Karpas-422 (cell line): ENCODE measurements around the gene CADPS. TPM values are rescaled to one million over a fixed set of nuclear protein-coding genes. Genes with fewer than 3 reads are reported as not detected.

Experiments
- DNase-seq: peaks from one replicate; pipeline ENCODE4 v3.0.0-alpha.2; 2015
- H2AFZ ChIP-seq: fragments of 200-600 bp; sonication (generic); 2 replicates; pipeline ENCODE4 v1.6.1; 2014; ENCODE audit warnings: antibody characterized with exemption, low read length, mixed read lengths
- H3K27ac ChIP-seq: fragments of 200-600 bp; sonication (generic); 2 replicates; pipeline ENCODE4 v1.5.1; 2014; ENCODE audit warnings: mild to moderate bottlenecking, low read length, moderate library complexity
- H3K27me3 ChIP-seq: fragments of 200-600 bp; sonication (generic); 2 replicates; pipeline ENCODE4 v1.6.1; 2014; ENCODE audit warnings: low read length, mixed read lengths
- H3K36me3 ChIP-seq: fragments of 200-600 bp; sonication (generic); 2 replicates; pipeline ENCODE4 v1.6.1; 2014; ENCODE audit warnings: low read length, mixed read lengths; ENCODE audit not compliant: insufficient read depth
- H3K4me1 ChIP-seq: fragments of 200-600 bp; sonication (generic); 2 replicates; pipeline ENCODE4 v1.6.1; 2014; ENCODE audit warnings: mild to moderate bottlenecking, low read length, mixed read lengths
- H3K4me2 ChIP-seq: fragments of 200-600 bp; sonication (generic); 2 replicates; pipeline ENCODE4 v1.6.1; 2014; ENCODE audit warnings: low read length, low read depth, mild to moderate bottlenecking; ENCODE audit not compliant: poor library complexity, severe bottlenecking
- H3K4me3 ChIP-seq: fragments of 200-600 bp; sonication (generic); 2 replicates; pipeline ENCODE4 v1.5.1; 2014; ENCODE audit warnings: mild to moderate bottlenecking, antibody characterized with exemption, low read length, mixed read lengths
- H3K79me2 ChIP-seq: fragments of 200-600 bp; sonication (generic); 2 replicates; pipeline ENCODE4 v1.6.1; 2014; ENCODE audit warnings: mild to moderate bottlenecking, low read length, mixed read lengths
- H3K9ac ChIP-seq: fragments of 200-600 bp; sonication (generic); 2 replicates; pipeline ENCODE4 v1.6.0; 2014; ENCODE audit warnings: low read length
- H3K9me2 ChIP-seq: fragments of 200-600 bp; sonication (generic), shearing (Covaris generic); replicated peaks from 2 replicates; pipeline ENCODE4 v1.6.0; 2014; ENCODE audit warnings: mild to moderate bottlenecking, low read length, moderate library complexity; ENCODE audit not compliant: insufficient read depth
- H3K9me3 ChIP-seq: fragments of 300-700, 200-600 bp; sonication (generic); 2 replicates; pipeline ENCODE4 v1.6.1; 2014; ENCODE audit warnings: low read length, mixed read lengths
- H4K20me1 ChIP-seq: fragments of 200-600 bp; sonication (generic); 2 replicates; pipeline ENCODE4 v1.6.1; 2014; ENCODE audit warnings: mild to moderate bottlenecking, antibody characterized with exemption, low read length, low read depth; ENCODE audit not compliant: insufficient read depth
- total RNA-seq: library from RNA; depleted of rRNA; stranded (reverse); fragments of >200 nt; shearing (Covaris generic); gene quantifications from 2 replicates; pipeline ENCODE4 v1.2.3, GENCODE V29; 2014; ENCODE audit warnings: low replicate concordance

Gene CADPS
- total RNA-seq, 1 experiment from 2014 or later, result 1.9 TPM

DNA sequence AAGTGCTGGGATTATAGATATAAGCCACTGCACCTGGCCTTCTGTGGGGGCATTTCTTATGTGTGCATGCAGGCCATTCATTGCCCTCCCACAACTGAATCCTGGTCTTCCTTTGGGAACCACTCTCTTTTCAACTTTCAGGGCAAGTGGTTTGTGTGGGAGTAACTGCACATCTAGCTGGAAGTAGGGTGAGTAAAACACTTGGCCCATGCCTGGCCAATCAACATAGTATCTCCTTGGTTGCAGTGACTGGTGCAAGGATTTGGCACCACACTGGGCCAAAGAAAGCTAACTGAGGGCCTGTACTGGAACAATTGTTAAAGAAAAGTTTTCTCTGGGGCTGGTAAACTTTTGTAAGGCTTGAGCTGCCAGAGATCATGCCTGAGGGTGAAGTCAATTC, 312.6 kb downstream of the CADPS start:
- no peak overlapping the region for H3K9ac ChIP-seq
- H3K27ac ChIP-seq, result no peak overlapping the region
- H3K4me3 ChIP-seq, result no peak overlapping the region
- H4K20me1 ChIP-seq, result no peaks in the 10 kb centered on the region
- H2AFZ ChIP-seq, result no peak overlapping the region
- H3K4me2 ChIP-seq, result no peak overlapping the region
- H3K4me1 ChIP-seq, result no peaks in the 10 kb centered on the region
- no peak for DNase-seq
- H3K9me2 ChIP-seq, result no peaks in the 10 kb centered on the region
- H3K36me3 ChIP-seq, result no peaks in the 10 kb centered on the region
- no peaks in the 10 kb centered on the region for H3K27me3 ChIP-seq
- no peaks in the 10 kb centered on the region for H3K9me3 ChIP-seq
- H3K79me2 ChIP-seq, result no peaks in the 10 kb centered on the region

DNA sequence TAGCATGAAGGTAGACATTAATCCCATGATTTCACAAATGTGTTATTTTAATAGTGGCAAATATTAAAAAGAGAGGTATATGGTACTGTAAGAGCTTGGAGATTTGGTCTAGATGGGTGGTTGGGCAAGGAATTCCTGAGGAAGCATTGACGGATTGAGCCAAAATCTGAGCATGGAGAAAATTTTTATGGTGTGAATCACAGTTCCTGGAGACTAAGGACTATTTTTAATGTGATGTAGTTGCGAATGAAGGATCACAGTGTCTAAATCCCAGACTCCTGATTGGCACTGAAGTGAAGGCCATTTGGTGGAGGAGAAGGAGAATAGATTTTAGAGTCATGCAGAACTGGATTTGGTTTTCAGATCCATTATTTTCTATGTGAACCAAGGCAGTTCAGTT, 313.2 kb downstream of the CADPS start:
- Histone ChIP-seq H3K4me2 (no peak overlapping the region), H3K9me3 (no peaks in the 10 kb centered on the region), H3K9ac (no peak overlapping the region), H4K20me1 (no peaks in the 10 kb centered on the region), H3K4me1 (no peaks in the 10 kb centered on the region), H3K27ac (no peak overlapping the region), H3K27me3 (no peaks in the 10 kb centered on the region), H2AFZ (no peak overlapping the region), H3K36me3 (no peaks in the 10 kb centered on the region), H3K79me2 (no peaks in the 10 kb centered on the region), H3K4me3 (no peak overlapping the region), H3K9me2 (no peaks in the 10 kb centered on the region)
- no peak for DNase-seq

DNA sequence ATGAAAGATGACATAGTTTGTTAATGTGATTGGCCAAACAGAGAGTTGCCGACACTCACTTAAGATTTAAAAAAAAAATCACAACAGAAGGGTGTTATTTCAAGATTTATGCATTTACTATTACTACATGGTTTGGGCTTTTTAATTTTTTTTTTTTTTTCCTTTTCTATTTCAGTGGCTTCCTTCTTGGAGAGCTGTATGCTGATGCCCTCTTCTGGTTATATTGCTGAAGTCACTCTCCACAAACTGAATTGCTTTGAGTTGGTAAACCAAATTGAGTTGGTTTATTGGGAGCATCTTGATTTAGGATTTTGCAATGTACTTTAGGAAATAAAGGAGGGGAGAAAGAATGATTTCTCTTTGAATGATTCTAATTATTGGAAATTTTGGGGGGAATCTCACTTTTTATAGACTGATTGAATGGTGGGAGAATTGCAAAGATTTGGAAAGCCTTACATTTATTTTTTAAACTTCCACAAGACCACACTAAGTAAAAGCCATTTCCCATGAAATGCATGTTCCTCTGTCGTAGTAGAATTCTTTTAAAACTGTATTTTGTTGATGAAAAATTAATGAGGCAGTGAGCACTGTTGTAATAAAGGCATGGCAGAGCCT, 315.3 kb downstream of the CADPS start:
- H3K4me3 ChIP-seq, result no peak overlapping the region
- H3K4me1 ChIP-seq, result no peaks in the 10 kb centered on the region
- DNase-seq, result peak; percentile 60
- H3K79me2 ChIP-seq, result no peaks in the 10 kb centered on the region
- H3K9me2 ChIP-seq, result no peaks in the 10 kb centered on the region
- H3K9ac ChIP-seq, result no peak overlapping the region
- H4K20me1 ChIP-seq, result no peaks in the 10 kb centered on the region
- H2AFZ ChIP-seq, result no peak overlapping the region
- no peak overlapping the region for H3K4me2 ChIP-seq
- H3K36me3 ChIP-seq, result no peaks in the 10 kb centered on the region
- H3K27me3 ChIP-seq, result no peaks in the 10 kb centered on the region
- H3K27ac ChIP-seq, result no peak overlapping the region
- no peaks in the 10 kb centered on the region for H3K9me3 ChIP-seq

DNA sequence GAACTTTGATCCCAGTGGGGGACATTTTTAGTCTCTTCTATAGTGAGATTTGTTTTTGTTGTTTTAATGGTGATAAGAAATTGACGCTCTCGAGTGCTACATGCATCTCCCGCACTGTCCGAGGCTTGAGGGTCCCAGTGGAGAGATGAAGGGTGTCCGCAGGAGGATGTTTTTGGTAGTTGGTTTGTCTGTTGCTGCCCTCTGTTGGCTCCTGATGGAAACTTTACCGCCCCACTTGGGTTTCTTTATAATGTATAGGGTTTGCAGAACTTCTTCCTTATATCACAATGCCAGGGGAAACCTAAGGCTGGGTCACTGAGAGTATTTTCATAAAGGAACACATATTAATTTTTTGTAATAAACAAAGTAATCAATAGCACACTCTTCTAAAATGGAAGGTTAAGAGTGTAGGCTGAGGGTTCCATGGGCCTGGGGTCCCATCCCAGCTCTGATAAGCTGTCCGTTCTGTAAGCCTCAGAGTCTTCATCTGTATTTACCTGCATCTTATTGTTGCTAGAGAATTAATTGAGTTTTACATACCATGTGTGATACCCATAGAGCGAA, 316.6 kb downstream of the CADPS start:
- Histone ChIP-seq H3K9me2 (no peaks in the 10 kb centered on the region), H3K27me3 (no peaks in the 10 kb centered on the region), H3K4me3 (no peak overlapping the region), H3K79me2 (no peaks in the 10 kb centered on the region), H4K20me1 (no peaks in the 10 kb centered on the region), H3K27ac (no peak overlapping the region), H3K9me3 (no peaks in the 10 kb centered on the region), H3K9ac (no peak overlapping the region), H3K4me2 (no peak overlapping the region), H3K36me3 (no peaks in the 10 kb centered on the region), H2AFZ (no peak overlapping the region), H3K4me1 (no peaks in the 10 kb centered on the region)
- peak; percentile 78 for DNase-seq

DNA sequence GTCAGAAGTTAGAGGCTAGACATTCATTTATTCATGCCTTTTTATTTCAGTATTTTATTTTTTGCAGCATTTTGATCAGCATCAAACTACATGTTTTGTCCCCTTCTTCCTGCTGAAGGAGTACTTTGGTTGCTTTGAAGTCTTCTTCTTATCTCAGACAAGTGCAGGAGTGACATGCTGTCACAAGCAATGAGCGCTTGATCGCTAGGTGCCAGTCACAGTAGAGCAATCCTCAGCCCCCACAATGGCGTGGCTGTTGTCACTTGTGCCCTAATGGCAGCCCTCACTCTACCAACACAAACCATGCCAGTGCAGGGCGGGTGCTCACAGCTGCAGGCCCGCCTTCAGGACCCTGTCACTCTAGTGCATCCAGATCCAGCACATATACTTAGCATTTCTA, 317.2 kb downstream of the CADPS start:
- no peaks in the 10 kb centered on the region for H3K4me1 ChIP-seq
- H3K79me2 ChIP-seq, result no peaks in the 10 kb centered on the region
- no peak overlapping the region for H3K4me2 ChIP-seq
- no peaks in the 10 kb centered on the region for H3K36me3 ChIP-seq
- no peak overlapping the region for H3K27ac ChIP-seq
- no peaks in the 10 kb centered on the region for H3K9me3 ChIP-seq
- H2AFZ ChIP-seq, result no peak overlapping the region
- H3K4me3 ChIP-seq, result no peak overlapping the region
- H4K20me1 ChIP-seq, result no peaks in the 10 kb centered on the region
- no peak overlapping the region for H3K9ac ChIP-seq
- no peak for DNase-seq
- no peaks in the 10 kb centered on the region for H3K27me3 ChIP-seq
- H3K9me2 ChIP-seq, result no peaks in the 10 kb centered on the region

DNA sequence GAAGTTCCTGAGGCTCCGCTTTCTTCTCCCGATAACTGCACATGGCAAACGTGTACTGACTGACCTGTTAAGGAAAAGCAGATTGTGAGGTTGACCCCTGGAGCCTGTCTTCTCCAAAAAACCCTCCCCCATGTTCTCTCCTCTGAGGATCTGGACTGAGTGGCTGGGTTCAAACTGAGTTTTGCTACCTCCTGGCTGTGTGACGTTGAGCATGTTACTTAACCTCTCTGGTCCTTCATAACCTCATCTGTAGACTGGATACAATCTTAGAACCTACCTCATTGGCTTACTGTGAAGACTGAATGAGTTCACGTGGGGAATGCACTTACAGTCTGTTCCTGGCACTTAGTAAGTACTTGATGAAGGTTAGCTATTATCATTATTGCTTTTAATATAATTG, 317.8 kb downstream of the CADPS start:
- H3K9me3 ChIP-seq, result no peaks in the 10 kb centered on the region
- no peak overlapping the region for H2AFZ ChIP-seq
- no peaks in the 10 kb centered on the region for H3K36me3 ChIP-seq
- no peak overlapping the region for H3K4me2 ChIP-seq
- DNase-seq, result no peak
- no peaks in the 10 kb centered on the region for H3K27me3 ChIP-seq
- H3K79me2 ChIP-seq, result no peaks in the 10 kb centered on the region
- H3K27ac ChIP-seq, result no peak overlapping the region
- H3K9ac ChIP-seq, result no peak overlapping the region
- H4K20me1 ChIP-seq, result no peaks in the 10 kb centered on the region
- no peak overlapping the region for H3K4me3 ChIP-seq
- H3K9me2 ChIP-seq, result no peaks in the 10 kb centered on the region
- H3K4me1 ChIP-seq, result no peaks in the 10 kb centered on the region

DNA sequence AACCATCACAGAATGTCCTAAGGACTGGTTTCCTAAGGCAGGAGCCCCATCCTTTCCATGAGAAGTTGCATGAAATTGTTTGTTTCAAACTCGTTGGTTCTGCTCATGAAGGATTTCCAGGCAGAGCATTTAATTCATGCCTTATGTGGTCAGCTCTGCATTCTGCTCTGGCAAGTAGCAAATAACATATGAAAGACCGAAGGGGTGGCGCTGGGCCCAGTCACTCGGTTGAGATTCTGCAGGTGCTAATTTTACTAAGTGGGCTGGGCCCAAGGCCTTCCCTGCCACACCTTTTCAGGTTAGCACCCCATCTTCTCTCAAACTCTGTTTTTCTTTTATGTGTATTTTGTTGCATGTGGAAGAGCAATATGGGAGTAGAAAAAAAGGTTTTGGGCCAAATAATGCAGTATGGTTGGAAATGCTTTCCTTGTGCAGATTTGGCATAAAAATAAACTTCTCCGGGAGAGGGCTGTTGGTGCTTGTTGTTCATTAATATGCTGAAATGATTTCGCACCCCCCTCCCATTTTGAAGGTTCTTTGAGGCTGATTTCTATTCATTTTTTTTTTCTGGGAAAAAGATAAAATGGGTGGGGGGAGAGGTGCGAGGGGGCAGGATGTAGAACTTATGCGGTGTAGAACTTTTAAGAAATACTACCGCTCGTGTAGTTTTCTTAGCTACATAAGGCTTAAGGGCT, 318.9 kb downstream of the CADPS start:
- Histone ChIP-seq H3K4me2 (no peak overlapping the region), H3K4me3 (no peak overlapping the region), H3K27ac (no peak overlapping the region), H3K9me3 (no peaks in the 10 kb centered on the region), H4K20me1 (no peaks in the 10 kb centered on the region), H2AFZ (no peak overlapping the region), H3K9me2 (no peaks in the 10 kb centered on the region), H3K36me3 (no peaks in the 10 kb centered on the region), H3K79me2 (no peaks in the 10 kb centered on the region), H3K27me3 (no peaks in the 10 kb centered on the region), H3K9ac (no peak overlapping the region), H3K4me1 (no peaks in the 10 kb centered on the region)
- no peak for DNase-seq

DNA sequence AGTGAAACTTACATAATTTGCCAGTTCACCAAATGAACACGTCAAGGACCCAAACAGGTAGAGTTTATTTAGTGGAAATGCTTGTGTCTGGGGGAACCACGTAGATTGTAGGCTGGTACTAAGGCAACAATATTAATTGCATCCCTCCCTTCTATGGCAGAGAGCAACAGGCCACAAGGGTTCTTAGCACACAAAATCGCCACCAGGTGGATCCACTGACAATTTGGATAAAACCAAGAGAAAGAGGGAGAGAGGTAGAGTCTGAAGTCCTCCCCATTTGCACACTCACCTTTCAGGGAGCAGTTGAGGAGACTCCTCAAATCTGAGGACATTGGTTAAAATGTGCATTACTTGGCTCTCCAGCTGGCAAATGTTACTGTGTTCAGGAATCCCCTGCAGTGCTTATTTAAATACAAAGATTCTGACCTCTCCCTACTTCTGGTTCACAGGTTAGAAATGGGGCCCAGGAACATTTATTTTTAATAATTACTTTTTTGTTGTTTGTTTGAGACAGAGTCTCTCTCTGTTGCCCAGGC, 320.9 kb downstream of the CADPS start:
- H3K79me2 ChIP-seq, result no peaks in the 10 kb centered on the region
- no peaks in the 10 kb centered on the region for H3K9me2 ChIP-seq
- H3K4me2 ChIP-seq, result no peak overlapping the region
- DNase-seq, result peak; percentile 58
- H3K9me3 ChIP-seq, result no peaks in the 10 kb centered on the region
- no peak overlapping the region for H3K27ac ChIP-seq
- no peaks in the 10 kb centered on the region for H4K20me1 ChIP-seq
- no peaks in the 10 kb centered on the region for H3K4me1 ChIP-seq
- H3K9ac ChIP-seq, result no peak overlapping the region
- no peaks in the 10 kb centered on the region for H3K36me3 ChIP-seq
- H3K4me3 ChIP-seq, result no peak overlapping the region
- H3K27me3 ChIP-seq, result no peaks in the 10 kb centered on the region
- no peak overlapping the region for H2AFZ ChIP-seq
